ENCODE data around the gene FRMPD4. TPM values are rescaled to one million over a fixed set of nuclear protein-coding genes. Genes with fewer than 3 reads are reported as not detected.

FRMPD4 gene
- total RNA-seq, 4 donors from 2014 or later: 0.17 to 0.83 (median 0.46) TPM

GRCh38 chrX:12301288-12301687 is 163.0 kb downstream of the FRMPD4 start:
- H3K27me3 ChIP-seq: no peaks in the 10 kb centered on the region
- no peak for DNase-seq (ENCODE audit: extremely low spot score)
- WGBS: 90% methylated on average over 3 of the region's 3 CpGs

GRCh38 chrX:12304261-12304660 is 166.0 kb downstream of the FRMPD4 start:
- intact Hi-C loops (cut with DNase I): no loop called here
- H3K27me3 ChIP-seq: no peaks in the 10 kb centered on the region
- DNase-seq (ENCODE audit: extremely low spot score): no peak
- H3K9me3 ChIP-seq: no peaks in the 10 kb centered on the region
- H3K36me3 ChIP-seq: no peaks in the 10 kb centered on the region
- no peak for TF ChIP-seq CTCF (IDR thresholded peaks at IDR 0.05)
- TF ChIP-seq EP300 (IDR thresholded peaks at IDR 0.05): no peak
- no peak for TF ChIP-seq POLR2A (IDR thresholded peaks at IDR 0.05; ENCODE audit: low read depth)
- no peak for TF ChIP-seq POLR2AphosphoS5 (IDR thresholded peaks at IDR 0.05)
- no peaks in the 10 kb centered on the region for H3K4me1 ChIP-seq
- WGBS: 45% methylated on average over 2 of the region's 2 CpGs
- H3K4me3 ChIP-seq: no peak overlapping the region
- H3K27ac ChIP-seq (replicated peaks in 1 of 4): no peak overlapping the region

More at GRCh38 chrX:12301288-12301687, 163.0 kb downstream of the FRMPD4 start:
- no peaks in the 10 kb centered on the region for H3K36me3 ChIP-seq
- H3K27ac ChIP-seq (replicated peaks in 1 of 4): no peak overlapping the region
- no peaks in the 10 kb centered on the region for H3K4me1 ChIP-seq
- TF ChIP-seq CTCF (IDR thresholded peaks at IDR 0.05) (no peak), POLR2A (IDR thresholded peaks at IDR 0.05; ENCODE audit: low read depth) (no peak), EP300 (IDR thresholded peaks at IDR 0.05) (no peak), POLR2AphosphoS5 (IDR thresholded peaks at IDR 0.05) (no peak)
- no peak overlapping the region for H3K4me3 ChIP-seq
- H3K9me3 ChIP-seq: no peaks in the 10 kb centered on the region
- intact Hi-C loops (cut with DNase I): no loop called here

GRCh38 chrX:12307961-12308360 is 169.7 kb downstream of the FRMPD4 start:
- intact Hi-C loops (cut with DNase I): no loop called here
- Histone ChIP-seq H3K4me1 (no peaks in the 10 kb centered on the region), H3K4me3 (no peak overlapping the region), H3K27ac (replicated peaks in 1 of 4) (no peak overlapping the region), H3K36me3 (no peaks in the 10 kb centered on the region), H3K27me3 (no peaks in the 10 kb centered on the region), H3K9me3 (no peaks in the 10 kb centered on the region)
- TF ChIP-seq POLR2A (IDR thresholded peaks at IDR 0.05; ENCODE audit: low read depth) (no peak), EP300 (IDR thresholded peaks at IDR 0.05) (no peak), POLR2AphosphoS5 (IDR thresholded peaks at IDR 0.05) (no peak), CTCF (IDR thresholded peaks at IDR 0.05) (no peak)
- 36% methylated on average over 2 of the region's 2 CpGs for WGBS
- DNase-seq (ENCODE audit: extremely low spot score): no peak

GRCh38 chrX:12308420-12308819 is 170.1 kb downstream of the FRMPD4 start:
- no peak for TF ChIP-seq EP300 (IDR thresholded peaks at IDR 0.05)
- no peak for TF ChIP-seq POLR2AphosphoS5 (IDR thresholded peaks at IDR 0.05)
- TF ChIP-seq POLR2A (IDR thresholded peaks at IDR 0.05; ENCODE audit: low read depth): no peak
- TF ChIP-seq CTCF (IDR thresholded peaks at IDR 0.05): no peak
- Histone ChIP-seq H3K4me1 (no peaks in the 10 kb centered on the region), H3K27me3 (no peaks in the 10 kb centered on the region), H3K4me3 (no peak overlapping the region), H3K9me3 (no peaks in the 10 kb centered on the region), H3K27ac (replicated peaks in 1 of 4) (no peak overlapping the region), H3K36me3 (no peaks in the 10 kb centered on the region)
- DNase-seq (ENCODE audit: extremely low spot score): no peak
- 72% methylated on average over 4 of the region's 4 CpGs for WGBS
- intact Hi-C loops (cut with DNase I): no loop called here

GRCh38 chrX:12309040-12309743 is 170.9 kb downstream of the FRMPD4 start:
- WGBS: 60% methylated on average over 5 of the region's 5 CpGs
- no peaks in the 10 kb centered on the region for H3K36me3 ChIP-seq
- no peak for DNase-seq (ENCODE audit: extremely low spot score)
- intact Hi-C loops (cut with DNase I): no loop called here
- H3K9me3 ChIP-seq: no peaks in the 10 kb centered on the region
- H3K4me3 ChIP-seq: no peak overlapping the region
- no peak overlapping the region for H3K27ac ChIP-seq (replicated peaks in 1 of 4)
- no peaks in the 10 kb centered on the region for H3K4me1 ChIP-seq
- H3K27me3 ChIP-seq: no peaks in the 10 kb centered on the region
- TF ChIP-seq EP300 (IDR thresholded peaks at IDR 0.05) (no peak), POLR2AphosphoS5 (IDR thresholded peaks at IDR 0.05) (no peak), CTCF (IDR thresholded peaks at IDR 0.05) (no peak), POLR2A (IDR thresholded peaks at IDR 0.05; ENCODE audit: low read depth) (no peak)
